GM12874 (cell line): ENCODE measurements around the gene HERC2.

Source experiments
- TF ChIP-seq, protein P1 (sequence below): IDR thresholded peaks from 2 replicates; pipeline ENCODE4 v1.5.1; 2011; ENCODE audit warnings: low read depth, mild to moderate bottlenecking, control low read depth, low read length, moderate library complexity; ENCODE audit not compliant: insufficient read depth

The HERC2 gene

DNA sequence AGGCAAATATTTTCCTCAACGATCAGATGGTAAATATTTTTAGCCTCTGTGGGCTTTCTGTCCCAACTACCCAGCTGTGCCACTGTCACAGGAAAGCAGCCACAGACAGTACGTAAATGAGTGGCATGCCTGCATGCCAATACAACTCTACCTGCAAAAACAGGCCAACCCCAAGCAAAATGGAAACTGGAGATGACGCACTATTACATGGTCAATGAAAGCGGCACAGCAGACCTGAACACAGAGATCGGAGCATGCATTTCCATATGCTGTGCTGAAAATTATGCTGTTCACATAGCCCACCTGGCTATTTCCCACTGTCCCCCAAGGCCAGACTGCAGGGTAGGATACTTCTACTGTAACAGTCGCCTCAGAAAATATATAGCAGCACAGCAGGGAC is 57.8 kb downstream of the HERC2 start:
- TF ChIP-seq, protein P1, sequence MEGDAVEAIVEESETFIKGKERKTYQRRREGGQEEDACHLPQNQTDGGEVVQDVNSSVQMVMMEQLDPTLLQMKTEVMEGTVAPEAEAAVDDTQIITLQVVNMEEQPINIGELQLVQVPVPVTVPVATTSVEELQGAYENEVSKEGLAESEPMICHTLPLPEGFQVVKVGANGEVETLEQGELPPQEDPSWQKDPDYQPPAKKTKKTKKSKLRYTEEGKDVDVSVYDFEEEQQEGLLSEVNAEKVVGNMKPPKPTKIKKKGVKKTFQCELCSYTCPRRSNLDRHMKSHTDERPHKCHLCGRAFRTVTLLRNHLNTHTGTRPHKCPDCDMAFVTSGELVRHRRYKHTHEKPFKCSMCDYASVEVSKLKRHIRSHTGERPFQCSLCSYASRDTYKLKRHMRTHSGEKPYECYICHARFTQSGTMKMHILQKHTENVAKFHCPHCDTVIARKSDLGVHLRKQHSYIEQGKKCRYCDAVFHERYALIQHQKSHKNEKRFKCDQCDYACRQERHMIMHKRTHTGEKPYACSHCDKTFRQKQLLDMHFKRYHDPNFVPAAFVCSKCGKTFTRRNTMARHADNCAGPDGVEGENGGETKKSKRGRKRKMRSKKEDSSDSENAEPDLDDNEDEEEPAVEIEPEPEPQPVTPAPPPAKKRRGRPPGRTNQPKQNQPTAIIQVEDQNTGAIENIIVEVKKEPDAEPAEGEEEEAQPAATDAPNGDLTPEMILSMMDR: no peak

DNA sequence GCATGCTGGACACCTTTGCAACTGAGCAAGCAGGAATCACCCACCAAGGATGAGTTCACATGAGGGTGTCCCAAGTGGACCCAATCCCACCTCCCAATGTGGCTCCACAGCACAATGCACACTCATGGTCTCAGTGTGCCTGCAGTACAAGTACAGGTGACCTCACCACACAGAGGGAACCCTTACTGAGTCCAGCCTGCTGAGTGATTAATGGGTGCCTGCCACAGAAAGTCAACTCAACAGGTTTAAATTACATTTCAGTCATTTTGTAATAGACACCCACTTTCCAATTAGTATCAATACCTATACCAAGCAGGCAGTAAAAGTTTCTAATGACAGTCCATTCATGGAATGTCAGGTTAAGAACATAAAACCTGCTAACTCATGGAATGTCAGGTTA is 59.5 kb downstream of the HERC2 start:
- TF ChIP-seq, protein P1: no peak

DNA sequence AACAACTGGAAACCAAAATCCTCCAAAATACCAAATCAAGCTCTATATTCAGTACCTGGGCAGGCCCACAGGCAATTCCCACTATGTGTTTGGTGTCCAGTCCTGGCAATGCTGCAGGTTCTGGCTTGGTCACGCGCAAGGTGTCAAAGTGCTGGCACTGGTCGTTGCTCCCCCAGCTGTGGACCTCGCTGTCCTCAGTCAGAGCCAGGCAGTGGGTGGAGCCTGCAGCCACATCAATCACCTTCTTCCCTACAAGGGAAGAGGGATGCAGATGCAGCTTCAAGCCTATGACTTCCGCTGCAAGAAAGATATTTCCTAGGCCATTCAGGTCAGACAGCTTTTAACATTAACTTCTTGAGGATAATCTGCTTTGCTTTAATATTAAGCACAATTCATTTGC is 61.3 kb downstream of the HERC2 start:
- TF ChIP-seq, protein P1: no peak

DNA sequence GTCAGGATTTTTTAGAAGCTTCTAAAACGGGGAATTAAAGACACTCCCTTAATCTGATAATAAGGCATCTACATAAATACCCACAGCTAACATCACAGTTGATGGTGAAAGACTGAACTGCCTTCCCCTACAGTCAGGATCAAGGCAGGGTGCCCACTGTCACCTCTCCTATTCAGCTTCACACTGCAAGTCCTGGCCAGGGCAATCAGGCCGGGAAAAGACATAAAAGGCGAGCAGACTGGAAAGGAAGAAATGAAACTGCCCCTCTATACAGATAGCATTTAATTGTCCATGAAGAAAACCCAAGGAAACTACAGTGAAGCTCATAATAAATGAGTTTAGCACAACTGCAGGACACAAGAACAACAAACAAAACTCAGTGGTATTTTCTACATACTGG is 61.7 kb downstream of the HERC2 start:
- TF ChIP-seq, protein P1: no peak

DNA sequence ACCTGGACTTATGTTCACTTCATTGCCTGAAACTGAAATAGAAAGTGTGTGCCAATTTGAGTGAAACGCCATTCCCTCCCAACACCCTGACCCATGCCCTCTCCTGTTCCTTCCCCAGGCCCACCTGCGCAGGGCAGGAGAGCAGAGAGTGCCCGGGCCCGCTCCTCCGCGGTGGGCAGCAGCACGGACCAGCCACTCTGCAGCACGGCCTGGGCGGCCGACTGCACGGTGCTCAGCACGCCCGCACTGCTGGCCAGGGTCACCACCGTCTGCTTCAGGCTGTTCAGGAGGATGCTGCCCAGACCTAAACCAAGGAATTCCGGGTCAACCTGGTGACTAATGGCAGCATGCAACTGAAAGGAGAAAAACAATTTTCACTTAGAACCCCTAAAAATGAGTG is 66.0 kb downstream of the HERC2 start:
- TF ChIP-seq, protein P1: no peak

DNA sequence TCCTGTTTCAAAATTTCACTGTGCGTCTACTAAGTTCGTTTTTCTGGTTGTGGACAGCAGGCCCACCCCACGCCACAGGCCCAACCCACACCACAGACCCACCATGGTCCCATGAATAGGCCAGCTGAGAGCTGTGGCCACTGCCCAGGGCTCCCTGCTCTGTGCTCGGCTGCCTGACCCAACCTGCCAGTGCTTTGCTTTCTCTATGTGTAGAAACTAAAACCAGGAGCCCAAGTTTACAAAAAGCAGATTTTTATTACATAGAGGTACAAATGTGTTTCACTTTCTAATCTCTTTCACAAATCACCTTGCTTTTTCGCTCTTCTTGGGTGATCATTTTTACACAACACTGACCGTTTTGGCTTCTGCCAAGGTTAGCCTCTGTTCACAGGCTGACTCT is 69.1 kb downstream of the HERC2 start:
- TF ChIP-seq, protein P1: no peak

DNA sequence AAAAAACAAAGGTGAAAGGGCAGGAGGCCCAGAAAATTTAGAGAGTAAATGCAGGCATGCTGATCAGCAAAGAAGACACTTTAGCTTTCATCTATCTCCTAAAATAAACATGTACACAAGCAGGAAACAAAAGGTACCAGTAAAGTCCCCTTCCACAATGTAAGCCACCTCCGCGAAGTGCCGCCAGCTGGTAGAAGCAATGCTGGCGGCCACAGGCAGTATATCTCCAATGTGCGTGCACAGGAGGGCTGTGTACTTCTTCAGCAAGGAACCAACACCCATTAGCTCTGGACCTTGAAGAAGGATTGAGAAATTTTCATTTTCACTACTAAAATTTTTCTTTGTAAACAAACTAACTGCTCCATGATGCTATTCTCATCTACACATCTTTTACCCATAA is 75.4 kb downstream of the HERC2 start:
- TF ChIP-seq, protein P1: no peak

DNA sequence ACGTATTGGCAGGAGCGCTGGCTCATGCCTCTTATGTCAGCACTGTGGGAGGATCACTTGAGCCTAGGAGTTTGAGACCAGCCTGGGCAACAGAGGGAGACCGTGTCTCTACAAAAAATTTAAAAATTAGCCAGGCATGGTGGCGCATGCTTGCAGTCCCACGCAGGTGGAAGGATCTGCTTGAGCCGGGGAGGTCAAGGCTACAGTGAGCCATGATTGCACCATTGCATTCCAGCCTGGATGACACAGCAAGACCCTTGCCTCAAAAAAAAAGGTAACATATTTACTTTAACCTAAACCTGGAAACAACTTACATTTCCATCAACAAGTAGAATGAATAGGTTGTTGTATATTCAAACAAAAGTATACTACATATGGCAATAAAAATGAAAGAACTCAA is 78.1 kb downstream of the HERC2 start:
- TF ChIP-seq, protein P1: no peak
